Loucy (cell line): ENCODE measurements around the gene RORC.
"Not testable (repeated sequence)": the region's sequence is repeated elsewhere in the genome, so short reads cannot be mapped to it uniquely, and the experiment has no call there.

Experiments
- H2AFZ ChIP-seq: fragments of 200-600 bp; sonication (generic); 2 replicates; pipeline ENCODE4 v1.6.0; 2016; ENCODE audit warnings: antibody characterized with exemption, mild to moderate bottlenecking, low read length, moderate library complexity
- H3F3A ChIP-seq: fragments of 200-600 bp; 2 replicates; pipeline ENCODE4 v1.6.0; 2016; ENCODE audit warnings: antibody characterized with exemption, low read depth, mild to moderate bottlenecking
- H3K27me3 ChIP-seq: fragments of 200-600 bp; sonication (generic); 2 replicates; pipeline ENCODE4 v1.6.1; 2014; ENCODE audit warnings: low read length, mild to moderate bottlenecking; ENCODE audit not compliant: insufficient read depth, poor library complexity, severe bottlenecking
- H3K36me3 ChIP-seq: fragments of 200-600 bp; sonication (generic); 2 replicates; pipeline ENCODE4 v1.6.1; 2016; ENCODE audit warnings: low read length; ENCODE audit not compliant: insufficient read depth
- H3K4me1 ChIP-seq: fragments of 200-600 bp; sonication (generic); 2 replicates; pipeline ENCODE4 v1.5.1; 2014; ENCODE audit warnings: low read length, mild to moderate bottlenecking; ENCODE audit not compliant: insufficient read depth, poor library complexity, severe bottlenecking
- H3K4me2 ChIP-seq: fragments of 200-600 bp; sonication (generic); 2 replicates; pipeline ENCODE4 v1.6.0; 2014; ENCODE audit warnings: antibody characterized with exemption, low read length, low read depth, mild to moderate bottlenecking; ENCODE audit not compliant: poor library complexity, severe bottlenecking
- H3K4me3 ChIP-seq: fragments of 200-600 bp; sonication (generic); 2 replicates; pipeline ENCODE4 v1.5.1; 2014; ENCODE audit warnings: low read length, mild to moderate bottlenecking, mixed read lengths; ENCODE audit not compliant: poor library complexity, severe bottlenecking
- H3K79me2 ChIP-seq: fragments of 200-600 bp; sonication (generic); 2 replicates; pipeline ENCODE4 v1.6.1; 2014; ENCODE audit warnings: low read length; ENCODE audit not compliant: insufficient read depth
- H3K9ac ChIP-seq: fragments of 200-600 bp; sonication (generic); 2 replicates; pipeline ENCODE4 v1.6.0; 2014; ENCODE audit warnings: mild to moderate bottlenecking, low read depth, low read length, moderate library complexity; ENCODE audit not compliant: poor library complexity, severe bottlenecking
- H3K9me2 ChIP-seq: fragments of 200-600 bp; sonication (generic); replicated peaks from 2 replicates; pipeline ENCODE4 v1.6.1; 2016; ENCODE audit warnings: low read depth, low read length, mixed read lengths
- H3K9me3 ChIP-seq: fragments of 200-600 bp; sonication (generic); 2 replicates; pipeline ENCODE4 v1.6.1; 2014; ENCODE audit warnings: mild to moderate bottlenecking, antibody characterized with exemption, low read length, low read depth; ENCODE audit not compliant: insufficient read depth
- H4K20me1 ChIP-seq: fragments of 200-600 bp; sonication (generic); 2 replicates; pipeline ENCODE4 v1.6.0; 2014; ENCODE audit warnings: antibody characterized with exemption, low read length, mild to moderate bottlenecking; ENCODE audit not compliant: insufficient read depth, poor library complexity, severe bottlenecking
- CTCF ChIP-seq: fragments of 200-600 bp; sonication (generic); conservative IDR thresholded peaks from 2 replicates; pipeline ENCODE4 v1.5.1; 2014; ENCODE audit warnings: mild to moderate bottlenecking, antibody characterized with exemption, low read length
- EZH2phosphoT487 ChIP-seq: fragments of 200-600 bp; IDR thresholded peaks from 2 replicates; pipeline ENCODE4 v1.6.1; 2018; ENCODE audit warnings: antibody characterized with exemption, mild to moderate bottlenecking, moderate library complexity, borderline replicate concordance

Gene RORC

GRCh38 chr1:151858030-151858746 lies 26.6 kb upstream of the RORC start:
- Histone ChIP-seq H3F3A (no peaks in the 10 kb centered on the region), H3K9me2 (no peaks in the 10 kb centered on the region), H3K9ac (no peak overlapping the region), H3K4me2 (no peak overlapping the region), H2AFZ (no peak overlapping the region), H3K79me2 (no peaks in the 10 kb centered on the region), H3K4me1 (no peaks in the 10 kb centered on the region), H4K20me1 (no peaks in the 10 kb centered on the region), H3K9me3 (no peaks in the 10 kb centered on the region), H3K4me3 (no peak overlapping the region), H3K36me3 (no peaks in the 10 kb centered on the region), H3K27me3 (no peaks in the 10 kb centered on the region)
- TF ChIP-seq EZH2phosphoT487 (no peak), CTCF (no peak)

- Histone ChIP-seq H3K9me3 (no peaks in the 10 kb centered on the region), H3K4me3 (no peak overlapping the region), H3K27me3 (no peaks in the 10 kb centered on the region), H3K9ac (no peak overlapping the region), H3K4me2 (no peak overlapping the region), H3K9me2 (no peaks in the 10 kb centered on the region), H3K4me1 (no peaks in the 10 kb centered on the region), H3K79me2 (no peaks in the 10 kb centered on the region), H3K36me3 (no peaks in the 10 kb centered on the region), H2AFZ (no peak overlapping the region), H3F3A (no peaks in the 10 kb centered on the region), H4K20me1 (no peaks in the 10 kb centered on the region)
- TF ChIP-seq CTCF (no peak), EZH2phosphoT487 (no peak)
Measured at GRCh38 chr1:151855933-151856332, 24.3 kb upstream of the RORC start.

- H3K4me3 ChIP-seq, H2AFZ ChIP-seq, H3K4me2 ChIP-seq, H3K27me3 ChIP-seq, H3K9me2 ChIP-seq, H3K36me3 ChIP-seq, H3F3A ChIP-seq, H3K9ac ChIP-seq, H4K20me1 ChIP-seq, H3K4me1 ChIP-seq, H3K9me3 ChIP-seq, H3K79me2 ChIP-seq: not testable (repeated sequence)
Measured at GRCh38 chr1:151855516-151855915, 23.9 kb upstream of the RORC start.

GRCh38 chr1:151854658-151855057 lies 23.1 kb upstream of the RORC start:
- H3K4me2 ChIP-seq = no peak overlapping the region

More at GRCh38 chr1:151854658-151855057, 23.1 kb upstream of the RORC start:
- Histone ChIP-seq H3K79me2 (no peaks in the 10 kb centered on the region), H3K4me1 (no peaks in the 10 kb centered on the region), H4K20me1 (no peaks in the 10 kb centered on the region), H3K9me2 (no peaks in the 10 kb centered on the region), H3K27me3 (no peaks in the 10 kb centered on the region), H3K36me3 (no peaks in the 10 kb centered on the region), H3K4me3 (no peak overlapping the region), H3F3A (no peaks in the 10 kb centered on the region), H3K9me3 (no peaks in the 10 kb centered on the region), H3K9ac (no peak overlapping the region), H2AFZ (no peak overlapping the region)
- TF ChIP-seq EZH2phosphoT487 = no peak
- no peak for TF ChIP-seq CTCF
